HG03460 (cell line): ENCODE data around the gene ACOXL.

Source experiments
- ATAC-seq: cut with Tn5 transposase; IDR thresholded peaks from one replicate; pipeline ENCODE4 v1.9.1; 2021; ENCODE audit not compliant: unreplicated experiment

Gene ACOXL

DNA sequence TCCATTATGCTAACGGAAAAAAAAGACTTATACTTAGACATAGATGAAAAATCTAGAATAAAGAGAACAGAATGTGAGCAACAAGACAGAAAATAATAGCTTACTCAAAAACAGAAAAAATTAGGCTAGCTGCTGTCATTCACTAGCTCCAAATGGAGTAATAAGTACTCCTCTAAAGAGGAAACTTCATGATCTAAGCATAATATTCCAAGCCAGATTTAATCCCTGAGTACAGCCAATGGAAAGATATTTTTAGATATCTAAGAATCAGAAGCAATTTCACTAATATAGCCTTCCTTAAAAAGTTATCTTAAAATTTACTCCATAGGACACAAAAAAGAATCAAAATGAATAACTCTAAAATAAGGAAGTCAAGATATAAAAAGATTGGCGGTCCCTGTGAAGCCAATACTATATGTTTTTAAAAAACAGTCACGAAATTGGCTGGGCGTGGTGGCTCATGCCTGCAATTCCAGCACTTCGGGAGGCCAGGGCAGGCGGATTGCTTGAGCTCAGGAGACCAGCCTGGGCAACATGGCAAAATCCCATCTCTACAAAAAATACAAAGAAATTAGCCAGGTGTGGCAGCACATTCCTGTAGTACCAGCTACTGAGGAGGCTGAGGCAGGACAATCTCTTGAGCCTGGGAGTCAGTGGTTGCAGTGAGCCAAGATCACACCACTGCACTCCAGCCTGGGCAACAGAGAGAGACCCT is 265.1 kb downstream of the ACOXL start:
- ATAC-seq: no peak

DNA sequence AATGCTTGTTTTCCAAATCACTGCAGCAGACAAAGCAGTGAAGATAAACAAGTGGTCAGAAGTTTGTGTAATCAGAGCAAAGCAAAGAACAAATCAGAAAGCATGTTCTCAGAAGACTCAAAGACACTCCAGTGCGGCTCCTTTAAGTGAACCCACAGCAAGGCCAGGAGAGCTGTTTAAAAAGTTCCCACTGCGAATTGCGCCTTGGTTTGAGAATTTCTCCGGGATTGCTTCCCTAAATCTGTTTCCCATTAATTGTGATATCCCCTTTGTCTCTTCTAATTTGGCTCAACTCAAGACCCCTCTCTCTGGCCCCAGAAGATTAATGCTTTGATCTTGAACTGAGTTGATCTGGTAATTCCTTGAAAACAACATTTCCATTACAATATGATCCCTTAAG is 265.9 kb downstream of the ACOXL start:
- no peak for ATAC-seq

DNA sequence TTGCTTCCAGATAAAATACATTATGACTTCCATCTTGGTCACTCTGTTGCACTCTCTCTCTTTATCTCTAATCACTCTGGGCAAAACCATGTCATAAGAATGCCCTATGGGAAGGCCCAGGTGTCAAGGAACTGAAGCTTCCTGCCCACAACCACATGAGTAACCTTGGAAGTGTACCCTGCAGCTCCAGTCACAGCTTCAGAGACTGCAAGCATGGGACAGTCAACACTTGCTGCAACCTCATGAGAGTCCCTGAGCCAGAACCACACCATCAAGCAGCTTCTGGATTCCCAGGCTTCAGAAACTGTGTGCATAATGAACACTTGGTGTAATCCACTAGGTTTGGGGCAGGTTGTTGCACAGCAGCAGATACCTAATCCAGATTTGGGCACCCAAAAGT is 267.3 kb downstream of the ACOXL start:
- ATAC-seq: no peak

DNA sequence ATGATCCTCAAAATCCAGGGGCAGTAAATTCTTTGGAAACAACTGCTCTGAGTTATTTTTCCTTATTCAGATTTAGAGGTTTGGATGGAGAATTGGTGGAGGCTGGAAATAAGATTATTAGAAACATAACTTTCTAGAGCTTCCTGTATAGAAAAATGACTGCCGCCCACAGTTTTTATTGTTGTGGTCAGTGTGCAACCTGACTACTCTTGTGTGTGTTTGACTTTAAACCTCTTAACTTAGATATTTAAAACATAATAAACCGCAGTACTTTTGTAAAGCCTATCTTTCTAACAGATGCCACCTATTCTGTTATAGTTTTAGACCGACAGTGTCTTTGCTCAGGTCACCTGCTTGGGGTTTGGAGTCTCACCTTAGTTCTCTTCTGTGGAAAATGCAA is 272.9 kb downstream of the ACOXL start:
- ATAC-seq: no peak

DNA sequence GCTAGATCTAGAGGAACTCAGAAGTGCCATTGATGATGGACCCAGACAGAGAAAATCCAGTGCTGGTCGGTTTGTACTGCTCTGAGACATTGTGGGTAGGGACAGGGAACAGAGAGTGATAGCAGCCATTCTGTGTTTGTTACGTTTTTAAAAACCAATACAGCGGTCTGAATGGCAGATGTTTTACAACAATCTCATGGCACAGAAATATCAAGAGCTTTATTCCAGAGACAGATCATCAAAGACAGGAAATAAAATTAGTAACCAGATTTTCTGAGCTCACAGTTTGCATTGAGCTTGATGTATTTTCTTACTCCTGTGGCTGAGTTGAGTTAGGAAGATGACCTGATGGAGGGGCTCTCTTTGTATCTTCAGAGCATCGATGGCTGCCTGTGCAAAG is 273.4 kb downstream of the ACOXL start:
- ATAC-seq: no peak

DNA sequence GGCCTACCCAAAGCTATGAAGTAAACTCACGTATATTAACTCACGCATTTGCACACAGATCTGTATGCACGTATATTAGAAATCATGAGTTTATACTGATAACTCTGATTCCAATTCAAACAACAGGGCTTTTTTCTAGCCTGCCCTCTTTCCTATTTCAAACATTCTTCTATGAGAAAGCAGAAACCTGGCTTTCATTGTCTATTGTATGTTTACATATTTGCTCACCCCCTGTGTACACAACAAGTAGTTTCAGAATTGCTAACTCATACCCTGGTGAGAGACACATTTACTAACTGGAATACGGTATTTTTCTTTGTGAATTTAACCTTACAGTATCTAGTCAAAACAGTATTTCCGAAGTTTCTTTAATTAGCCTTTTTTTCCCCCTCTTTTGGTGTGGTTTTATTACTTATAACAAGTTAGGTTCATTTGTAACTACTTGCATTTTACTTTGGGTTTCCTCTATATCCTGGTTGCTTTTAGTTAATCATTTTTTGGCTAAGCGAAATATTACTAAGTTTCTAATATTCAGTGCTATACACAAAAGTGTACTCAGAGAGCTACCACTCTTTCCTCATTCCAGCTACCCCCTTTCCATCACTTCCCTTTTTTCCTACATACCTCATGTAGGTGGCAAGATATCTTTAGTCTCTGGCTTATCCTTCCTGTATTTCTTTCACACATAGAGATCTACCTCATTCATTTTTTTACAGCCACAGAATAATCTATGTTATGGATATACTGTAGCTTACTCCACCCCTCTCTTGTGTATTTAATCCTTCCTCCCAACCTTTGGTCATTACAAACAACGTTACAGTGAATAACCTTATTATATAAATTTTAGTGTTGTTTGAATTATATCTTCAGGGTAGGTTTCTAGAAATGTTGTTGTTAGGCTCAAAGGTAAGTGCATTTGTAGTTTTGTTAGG is 275.6 kb downstream of the ACOXL start:
- no peak for ATAC-seq

DNA sequence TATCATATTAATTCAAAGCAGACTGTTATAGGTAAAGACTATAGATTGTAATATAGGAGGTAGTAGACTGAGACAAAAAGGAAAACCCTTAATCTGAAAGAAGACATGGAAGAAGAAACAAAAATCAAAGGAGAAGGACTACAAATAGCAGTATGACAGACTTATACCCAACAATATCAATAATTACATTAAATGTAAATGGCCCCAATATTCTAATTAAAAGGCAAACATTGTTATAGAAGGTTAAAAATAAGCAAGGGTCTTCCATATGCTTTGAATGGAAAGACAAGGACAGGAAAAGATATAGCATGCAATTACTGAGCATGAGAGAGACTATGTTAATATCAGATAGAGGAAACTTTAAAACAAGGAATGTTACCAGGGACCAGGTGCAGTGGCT is 278.8 kb downstream of the ACOXL start:
- no peak for ATAC-seq

DNA sequence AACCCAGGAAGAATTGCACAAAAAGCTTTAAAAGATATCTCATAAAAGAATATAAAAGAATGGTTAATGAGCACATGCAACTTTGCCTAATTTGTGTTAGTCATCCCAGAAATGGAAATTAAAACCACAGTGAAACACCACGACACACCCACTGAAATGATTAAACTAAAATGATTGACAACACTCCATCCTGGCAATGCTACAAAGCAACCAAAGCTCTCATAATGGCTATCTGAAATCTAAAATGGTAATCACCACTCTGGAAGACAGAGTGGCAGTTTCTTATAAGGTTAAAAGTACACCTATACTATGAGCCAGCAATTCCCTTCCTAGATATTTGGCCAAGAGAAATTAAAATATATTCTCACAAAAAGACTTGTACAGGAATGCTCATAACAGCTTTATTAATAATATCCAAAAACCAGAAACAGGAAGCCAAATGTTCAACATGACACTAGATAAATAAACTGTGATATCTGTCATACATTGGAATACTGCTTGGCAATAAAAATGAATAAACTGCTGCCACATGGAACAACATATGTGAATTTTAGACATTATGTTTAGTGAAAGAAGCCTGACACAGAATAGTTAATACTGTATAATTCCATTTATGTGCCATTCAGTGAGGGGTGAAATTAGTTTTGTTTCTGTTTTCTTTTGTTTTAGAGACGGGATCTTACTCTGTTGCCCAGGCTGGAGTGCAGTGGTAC is 283.1 kb downstream of the ACOXL start:
- no peak for ATAC-seq

DNA sequence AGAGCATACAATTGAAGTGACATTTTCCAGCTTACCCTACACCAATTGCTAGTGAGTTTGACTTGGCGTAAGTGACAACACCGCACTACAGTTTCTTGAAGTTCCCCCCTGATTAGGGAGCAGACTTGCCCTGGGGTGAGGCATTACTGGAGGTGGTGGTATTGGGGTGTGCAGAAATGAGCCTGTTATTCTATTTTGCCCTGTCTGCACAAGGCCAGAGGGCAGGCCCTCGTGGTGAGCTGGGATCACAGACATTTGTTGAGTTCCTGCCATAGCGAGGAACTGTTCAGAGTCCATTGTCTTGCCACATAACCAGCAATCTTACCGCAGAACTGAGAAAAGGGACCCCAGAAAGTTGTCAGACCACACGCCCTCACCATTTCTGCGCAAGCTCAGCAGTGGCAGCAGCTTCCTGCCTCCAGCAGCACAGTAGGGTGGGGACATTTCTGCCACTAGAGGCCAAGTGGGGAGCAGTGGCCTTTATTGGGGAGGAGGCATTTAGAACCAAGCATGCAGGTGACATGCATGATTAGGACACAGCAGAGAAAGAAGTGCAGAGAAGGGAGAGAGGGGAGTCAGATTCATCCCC is 284.8 kb downstream of the ACOXL start:
- ATAC-seq: no peak

DNA sequence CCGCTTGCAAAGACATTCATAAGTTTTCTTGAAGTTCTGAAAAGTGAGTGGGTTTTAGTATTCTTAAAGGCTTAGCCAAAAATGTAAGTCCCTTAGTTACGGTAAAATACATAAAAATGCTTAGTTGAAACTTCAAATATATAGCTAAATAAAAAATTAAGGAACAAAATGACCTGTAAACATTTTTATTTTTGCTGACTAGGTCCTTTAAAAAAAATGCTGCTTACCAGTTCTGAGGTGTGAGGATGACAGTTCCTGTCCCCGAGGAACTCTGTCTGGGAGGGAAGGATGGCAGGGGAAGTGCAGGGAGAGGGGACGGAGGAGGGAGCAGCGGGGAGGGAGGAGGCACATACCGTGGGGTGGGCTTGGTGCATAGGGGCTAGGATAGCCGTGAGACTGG is 285.5 kb downstream of the ACOXL start:
- ATAC-seq: no peak

DNA sequence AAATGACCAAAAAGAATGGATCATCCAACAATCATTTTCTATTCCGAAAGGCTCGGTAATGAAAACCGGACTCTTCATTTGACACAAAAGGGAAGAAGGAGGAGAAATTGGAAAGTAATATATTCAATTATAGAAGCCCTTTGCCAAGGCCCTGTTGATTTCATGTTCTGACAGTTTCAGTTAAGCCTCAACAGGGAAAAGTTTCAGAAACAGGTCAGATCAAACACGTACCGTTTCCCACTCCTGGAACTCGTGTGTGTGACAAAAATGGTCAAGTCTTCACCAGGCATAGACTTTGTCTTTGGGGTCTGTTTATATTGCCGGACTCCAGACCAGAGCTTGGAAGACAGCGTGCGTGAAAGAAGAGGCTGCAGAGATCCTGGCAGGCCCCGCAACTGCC is 287.0 kb downstream of the ACOXL start:
- no peak for ATAC-seq

DNA sequence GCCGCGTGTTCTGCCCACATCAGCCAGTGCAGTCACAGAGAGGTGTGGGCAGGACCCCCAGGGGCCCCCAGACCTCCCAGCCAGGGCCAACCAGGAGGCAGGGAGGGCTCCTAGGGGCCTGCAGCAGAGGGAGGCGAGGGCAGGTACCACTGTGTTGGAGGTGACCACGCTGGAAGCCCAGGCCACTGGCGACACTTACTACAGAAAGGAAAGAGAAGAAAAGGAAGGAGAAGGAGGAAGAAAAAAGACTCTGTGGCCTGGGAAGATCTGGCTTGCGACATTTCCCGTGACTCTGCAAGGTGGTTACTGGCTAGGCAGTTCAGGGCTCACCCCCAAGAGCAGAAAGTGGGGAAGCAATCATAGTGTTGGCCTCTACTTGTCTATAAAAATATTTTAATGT is 290.3 kb downstream of the ACOXL start:
- no peak for ATAC-seq

DNA sequence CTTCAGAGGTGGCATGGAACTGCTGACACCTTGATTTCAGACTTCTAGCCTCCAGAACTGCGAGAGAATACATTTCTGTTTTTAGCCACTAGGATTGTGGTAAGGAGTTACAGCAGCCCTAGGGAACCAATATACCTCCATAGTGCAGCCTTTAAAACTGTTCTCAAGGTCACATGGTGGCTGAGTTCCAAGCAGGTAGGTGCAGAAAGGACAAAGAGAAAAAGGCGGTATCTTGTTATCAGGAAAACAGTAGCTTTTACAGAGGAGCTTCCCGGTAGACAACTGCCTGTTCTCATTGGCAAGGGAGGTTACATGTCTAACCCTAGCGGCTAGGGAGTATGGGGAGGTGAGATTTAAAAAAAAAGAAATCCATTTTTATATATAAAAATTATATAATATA is 292.1 kb downstream of the ACOXL start:
- ATAC-seq: no peak

DNA sequence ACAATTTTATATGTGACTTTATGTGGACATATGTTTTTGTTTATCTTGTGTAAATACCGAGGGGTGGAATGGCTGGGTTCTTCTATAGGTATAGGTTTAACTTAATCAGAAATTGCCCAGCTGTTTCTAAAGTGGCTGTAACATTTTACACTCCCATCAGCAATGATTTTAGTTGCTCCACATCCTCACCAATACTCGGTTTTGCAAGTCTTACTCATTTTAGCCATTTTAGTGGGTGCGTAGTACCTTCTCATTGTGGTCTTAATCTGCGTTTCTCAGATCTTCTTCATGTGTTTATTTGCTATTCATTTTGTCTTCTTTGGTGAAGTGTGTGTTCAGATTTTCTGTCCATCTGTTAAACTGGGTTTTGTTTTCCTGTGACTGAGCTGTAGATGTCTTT is 292.9 kb downstream of the ACOXL start:
- ATAC-seq: no peak

DNA sequence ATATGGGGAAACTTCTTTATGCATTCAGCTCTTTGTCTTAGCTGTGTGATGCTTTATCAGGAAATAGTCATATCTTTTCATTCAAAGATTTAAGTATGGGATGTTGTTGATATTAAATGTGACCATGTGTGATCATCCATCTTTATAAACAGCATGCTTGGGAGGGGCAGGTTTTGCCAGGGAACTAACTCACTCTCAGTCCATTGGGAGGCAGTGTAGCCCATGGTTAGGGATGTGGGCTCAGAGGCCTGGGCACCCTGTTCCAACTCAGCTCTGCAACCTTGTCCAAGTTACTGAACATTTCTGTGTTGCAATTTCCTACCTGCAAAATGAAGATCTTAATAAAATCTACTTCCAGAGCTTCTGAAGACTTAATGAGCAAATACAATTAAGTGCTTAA is 296.3 kb downstream of the ACOXL start:
- ATAC-seq: no peak

DNA sequence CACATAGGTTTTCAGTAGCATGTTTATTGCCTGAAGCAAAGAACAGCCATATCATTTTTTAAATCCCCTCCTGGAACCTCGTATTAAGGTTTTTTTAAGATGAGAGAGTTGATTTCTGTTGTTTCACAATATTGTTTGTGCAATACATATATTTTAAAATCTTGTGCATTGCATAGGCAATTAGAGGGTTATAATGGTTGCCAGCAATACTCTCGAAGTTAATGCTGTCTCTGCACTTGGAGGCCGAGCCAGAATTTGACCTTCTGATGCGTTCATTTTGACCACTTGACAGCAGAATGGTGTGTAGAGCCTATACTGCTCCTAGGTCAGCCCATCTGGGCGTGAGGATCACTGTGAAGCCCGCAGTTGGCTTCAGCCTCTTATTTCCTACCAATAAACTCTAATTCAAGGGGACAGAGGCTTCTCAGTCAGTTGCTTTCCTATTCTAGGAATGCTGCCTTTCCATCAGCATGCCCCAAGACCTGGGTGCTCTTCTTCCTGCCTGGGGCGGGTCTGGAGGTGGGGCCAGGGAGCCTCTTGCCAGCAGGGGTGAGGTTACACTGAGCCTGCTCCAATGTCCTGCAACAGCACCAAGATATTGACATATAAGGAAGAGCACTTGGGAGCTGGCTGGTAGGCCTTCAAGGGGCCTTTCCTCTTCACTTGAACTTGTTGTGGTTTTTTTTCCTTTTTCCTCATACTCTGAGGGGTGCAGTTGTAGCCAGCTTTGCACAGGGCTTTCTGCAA is 297.0 kb downstream of the ACOXL start:
- ATAC-seq: no peak

DNA sequence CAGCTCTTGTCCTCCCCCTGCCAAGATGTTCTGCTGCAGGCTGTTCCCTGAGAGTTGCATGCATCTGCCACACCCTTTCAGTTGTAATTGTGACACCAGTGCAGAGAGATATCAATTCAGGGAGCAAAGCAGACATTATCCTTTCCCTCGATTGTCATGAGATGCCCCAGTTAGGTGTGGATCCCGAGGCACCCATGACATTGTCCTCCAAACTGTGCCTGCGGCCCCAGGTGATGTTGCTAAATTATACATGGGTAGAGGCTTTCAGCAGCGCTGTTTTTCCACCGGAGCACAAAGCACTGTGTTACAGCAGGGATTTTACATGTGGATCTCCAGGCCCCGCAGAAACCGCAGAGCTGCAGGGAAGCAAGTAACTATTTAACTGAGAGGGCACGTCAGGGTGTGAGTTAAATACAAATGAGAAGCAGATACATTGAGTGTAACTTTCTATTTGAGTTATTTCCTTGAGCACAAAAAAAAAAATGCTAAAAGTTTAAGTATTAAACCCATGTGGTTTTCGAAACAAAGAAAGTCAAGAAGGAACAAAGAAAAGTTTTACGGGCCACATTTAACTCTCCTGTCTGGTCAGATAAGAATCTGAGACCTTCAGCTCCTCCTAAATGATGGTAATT is 298.0 kb downstream of the ACOXL start:
- ATAC-seq: peak; percentile 74

DNA sequence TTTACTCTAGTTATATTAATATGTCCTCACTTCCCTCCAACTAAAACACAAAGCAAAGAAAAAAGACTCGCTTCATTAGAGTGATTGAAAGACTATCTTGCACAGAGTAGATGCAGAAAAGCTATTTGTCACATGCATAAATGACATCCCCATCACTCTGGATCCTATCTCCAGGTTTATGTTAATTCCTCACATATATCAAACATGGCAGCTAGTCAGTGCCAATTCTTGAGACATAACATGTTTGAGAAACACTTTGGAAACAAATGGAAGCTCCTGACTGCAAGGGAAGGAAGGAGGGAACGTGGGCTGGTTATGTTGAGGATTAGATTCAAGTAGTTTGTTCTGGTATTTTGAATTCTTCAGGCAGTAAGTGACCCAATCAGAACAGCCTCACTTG is 298.6 kb downstream of the ACOXL start:
- no peak for ATAC-seq

DNA sequence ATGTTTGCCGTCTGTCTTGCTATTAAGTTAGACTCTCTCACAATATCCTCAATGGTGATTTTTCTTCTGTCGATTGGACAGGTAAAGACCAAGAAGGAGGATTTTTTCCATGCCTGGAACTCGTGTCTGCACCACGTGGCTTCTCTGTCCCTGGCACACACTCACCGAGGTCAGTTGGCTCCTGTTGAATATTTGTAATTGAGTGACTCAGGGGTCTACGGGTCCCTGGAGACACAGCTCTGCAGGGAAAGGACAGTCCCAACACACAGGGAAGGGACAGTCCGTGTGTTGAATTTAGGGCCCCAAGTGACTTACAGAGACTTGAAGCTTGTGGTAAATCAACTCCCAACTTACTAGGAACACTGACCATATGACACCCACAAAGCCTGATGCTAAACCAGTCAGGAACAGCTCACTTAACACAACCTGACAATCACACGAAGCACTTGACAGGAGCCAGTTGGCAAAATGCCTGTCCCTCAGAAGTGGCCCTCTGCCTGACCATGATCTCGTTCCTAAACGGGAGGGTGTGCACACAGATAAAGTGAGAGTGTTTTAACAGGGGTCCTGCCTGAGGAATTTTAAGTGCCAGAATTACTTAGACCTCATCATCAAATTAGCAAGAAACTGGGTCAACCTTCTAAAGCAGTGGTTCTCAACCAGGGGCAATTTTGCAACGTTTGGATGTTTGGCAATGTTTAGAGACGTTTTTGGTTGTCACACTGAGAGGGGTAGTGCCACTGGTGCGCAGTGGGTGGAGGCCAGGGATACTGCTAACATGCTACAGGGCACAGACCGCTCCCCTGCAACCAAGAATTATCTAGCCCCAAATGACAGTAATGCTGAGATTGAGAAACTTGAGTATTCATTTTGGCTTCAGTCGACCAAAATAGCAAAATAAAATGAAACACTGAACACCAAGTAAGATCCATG is 299.4 kb downstream of the ACOXL start:
- ATAC-seq: no peak
